CD4-positive, CD25-positive, alpha-beta regulatory T cell (primary cell): ENCODE data around the gene ATP8B1. TPM values are rescaled to one million over a fixed set of nuclear protein-coding genes. Genes with fewer than 3 reads are reported as not detected.
"Not testable (repeated sequence)": the region's sequence is repeated elsewhere in the genome, so short reads cannot be mapped to it uniquely, and the experiment has no call there.

ENCODE experiments used
- ATAC-seq, 2 donors: fragments of 150-1000 bp; cut with Tn5 transposase; one replicate each; pipeline ENCODE4 v1.10.0; 2021; ENCODE audit warnings: low read depth in 2 of 2, moderate number of reproducible peaks in 2 of 2, moderate library complexity in 1 of 2
- DNase-seq, 3 donors: peaks; one replicate each; pipeline versions ENCODE4 v3.0.0 to v3.0.0-alpha.2; 2012 to 2022; ENCODE audit warnings: mixed read lengths in 1 of 3
- H3K27ac ChIP-seq: one replicate; pipeline ENCODE4 v1.7.0; 2013; ENCODE audit warnings: mild to moderate bottlenecking, low read length; ENCODE audit not compliant: insufficient read depth, poor library complexity, severe bottlenecking
- H3K27me3 ChIP-seq: one replicate; pipeline ENCODE4 v1.7.0; 2013; ENCODE audit warnings: low read length; ENCODE audit not compliant: control insufficient read depth, insufficient read depth
- H3K36me3 ChIP-seq: one replicate; pipeline ENCODE4 v1.7.0; 2013; ENCODE audit warnings: mild to moderate bottlenecking, low read length, moderate library complexity; ENCODE audit not compliant: control insufficient read depth, insufficient read depth
- H3K4me1 ChIP-seq: 2 replicates; pipeline ENCODE4 v1.7.0; 2013; ENCODE audit warnings: mild to moderate bottlenecking, low read length; ENCODE audit not compliant: insufficient read depth, control insufficient read depth, poor library complexity, severe bottlenecking
- H3K4me3 ChIP-seq: one replicate; pipeline ENCODE4 v1.7.0; 2013; ENCODE audit warnings: low read depth, mild to moderate bottlenecking, low read length, moderate library complexity
- H3K9me3 ChIP-seq, 2 experiments: 1 replicate in 1 of 2; 2 replicates in 1 of 2; pipeline ENCODE4 v1.7.0; 2013; ENCODE audit warnings: low read length in 2 of 2, mild to moderate bottlenecking in 1 of 2, moderate library complexity in 1 of 2; ENCODE audit not compliant: control insufficient read depth in 2 of 2
- H3K27ac Mint-ChIP-seq, 3 donors: one replicate each; pipeline ENCODE4 v1.8.0; 2020 to 2022; ENCODE audit warnings: mild to moderate bottlenecking in 3 of 3, mixed read lengths in 3 of 3, moderate library complexity in 2 of 3
- H3K27me3 Mint-ChIP-seq: one replicate; pipeline ENCODE4 v1.8.0; 2022; ENCODE audit warnings: mild to moderate bottlenecking, mixed read lengths
- H3K36me3 Mint-ChIP-seq: one replicate; pipeline ENCODE4 v1.8.0; 2020; ENCODE audit warnings: mixed read lengths
- H3K4me1 Mint-ChIP-seq, 4 donors: one replicate each; pipeline ENCODE4 v1.8.0; 2020 to 2022; ENCODE audit warnings: mixed read lengths in 4 of 4, mild to moderate bottlenecking in 1 of 4
- H3K4me3 Mint-ChIP-seq, 4 donors: one replicate each; pipeline ENCODE4 v1.8.0; 2020 to 2022; ENCODE audit warnings: mild to moderate bottlenecking in 4 of 4, mixed read lengths in 4 of 4, moderate library complexity in 3 of 4
- H3K9me3 Mint-ChIP-seq, 7 donors: one replicate each; pipeline ENCODE4 v1.8.0; 2020 to 2022; ENCODE audit warnings: mixed read lengths in 7 of 7, mild to moderate bottlenecking in 3 of 7, moderate library complexity in 2 of 7
- polyA plus RNA-seq, 4 donors: library from polyadenylated mRNA; unstranded; fragments of 300-500 nt; fragmentation: Illumina TruSeq; gene quantifications; one replicate each; pipeline ENCODE4 v1.2.3, GENCODE V29; 2021
- total RNA-seq: library from RNA; stranded (reverse); gene quantifications from one replicate; pipeline ENCODE4 v1.2.3, GENCODE V29; 2022

Gene ATP8B1
- total RNA-seq = not detected
- under 1 TPM in 1 of 4 donors, not detected in 3; 0.20 TPM for polyA plus RNA-seq

- peaks cover 0 to 22% (median under 1%) of the 10 kb centered on the region in 4 donors for H3K4me1 Mint-ChIP-seq
- H3K27me3 Mint-ChIP-seq = peaks cover 73% of the 10 kb centered on the region
- H3K27ac Mint-ChIP-seq = no peak within 1 kb of the TSS
- no peak for DNase-seq
- H3K27me3 ChIP-seq = peaks cover 14% of the 10 kb centered on the region
- no peaks in the 10 kb centered on the region for H3K36me3 ChIP-seq
- peak within 1 kb of the TSS in 2 of 4 donors; percentile 13 to 56 for H3K4me3 Mint-ChIP-seq
- ATAC-seq = no peak
- peaks cover 10% of the 10 kb centered on the region for H3K4me1 ChIP-seq
- no peak within 1 kb of the TSS for H3K4me3 ChIP-seq
- no peaks in the 10 kb centered on the region for H3K36me3 Mint-ChIP-seq
- H3K9me3 Mint-ChIP-seq = peaks cover 0 to 2% (median 0%) of the 10 kb centered on the region in 7 donors
- H3K27ac ChIP-seq = no peak within 1 kb of the TSS
- H3K9me3 ChIP-seq = no peaks in the 10 kb centered on the region
Measured at GRCh38 chr18:57803103-57803969, at the start of gene ATP8B1. ATP8B1 (minus strand) TSS chr18:57803315; CDS start chr18:57731807, 71,508 bp downstream.

- Mint-ChIP-seq H3K4me3 (no peak overlapping the region), H3K4me1 (no peaks in the 10 kb centered on the region), H3K36me3 (no peaks in the 10 kb centered on the region), H3K9me3 (no peaks in the 10 kb centered on the region), H3K27me3 (peaks cover 14% of the 10 kb centered on the region), H3K27ac (no peak overlapping the region)
- ATAC-seq = no peak
- Histone ChIP-seq H3K4me3 (no peak overlapping the region), H3K9me3 (no peaks in the 10 kb centered on the region), H3K4me1 (no peaks in the 10 kb centered on the region), H3K27ac (no peak overlapping the region), H3K27me3 (no peaks in the 10 kb centered on the region), H3K36me3 (no peaks in the 10 kb centered on the region)
- no peak for DNase-seq
Measured at GRCh38 chr18:57850063-57850462, 46.9 kb upstream of the ATP8B1 start.

GRCh38 chr18:57848374-57848773, 45.3 kb upstream of the ATP8B1 start:
- not testable (repeated sequence) for H3K36me3 Mint-ChIP-seq, H3K27ac Mint-ChIP-seq, H3K4me3 ChIP-seq, H3K4me1 ChIP-seq, DNase-seq, H3K36me3 ChIP-seq, ATAC-seq, H3K27ac ChIP-seq, H3K9me3 Mint-ChIP-seq, H3K4me3 Mint-ChIP-seq, H3K4me1 Mint-ChIP-seq, H3K9me3 ChIP-seq, H3K27me3 ChIP-seq
- peaks cover 14% of the 10 kb centered on the region for H3K27me3 Mint-ChIP-seq

DNA sequence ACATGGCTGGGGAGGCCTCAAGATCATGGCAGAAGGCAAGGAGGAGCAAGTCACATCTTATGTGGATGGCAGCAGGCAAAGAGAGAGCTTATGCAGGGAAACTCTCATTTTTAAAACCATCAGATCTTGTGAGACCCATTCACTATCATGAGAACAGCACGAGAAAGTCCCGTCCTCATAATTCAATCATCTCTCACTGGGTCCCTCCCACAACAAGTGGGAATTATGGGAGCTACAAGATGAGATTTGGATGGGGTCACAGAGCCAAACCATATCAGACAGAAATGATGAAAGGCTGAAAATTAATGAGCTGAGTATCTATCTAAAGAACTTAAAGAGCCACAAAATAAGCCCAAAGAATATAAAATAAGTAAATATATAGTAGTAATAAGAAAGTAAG, 44.3 kb upstream of the ATP8B1 start:
- not testable (repeated sequence) for H3K27ac ChIP-seq

DNA sequence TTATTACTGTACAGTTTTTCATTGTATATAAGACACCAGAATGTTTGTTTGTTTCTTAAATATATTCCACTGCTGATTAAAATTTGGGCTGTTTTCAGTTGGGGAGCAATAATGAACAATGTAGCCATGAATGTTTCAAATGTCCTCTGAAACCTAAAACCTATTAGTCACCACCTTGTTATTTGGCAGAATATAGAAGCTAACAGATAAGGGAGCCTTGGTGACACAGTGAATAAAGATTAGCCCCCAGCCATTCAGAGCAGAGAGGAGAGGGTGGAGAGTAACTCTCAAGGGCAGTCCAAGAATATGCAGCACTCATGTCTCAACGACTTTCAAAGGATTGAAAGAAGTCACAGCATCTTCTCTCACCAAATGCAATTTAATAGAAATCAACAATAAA, 43.1 kb upstream of the ATP8B1 start:
- Mint-ChIP-seq H3K27ac (no peak overlapping the region), H3K4me3 (no peak overlapping the region), H3K36me3 (no peaks in the 10 kb centered on the region), H3K9me3 (no peaks in the 10 kb centered on the region), H3K27me3 (peaks cover 14% of the 10 kb centered on the region), H3K4me1 (peaks cover 0 to 2% (median 0%) of the 10 kb centered on the region in 4 donors)
- peaks cover 2% of the 10 kb centered on the region for H3K27me3 ChIP-seq
- H3K9me3 ChIP-seq = no peaks in the 10 kb centered on the region
- DNase-seq (no peak), ATAC-seq (no peak)
- H3K36me3 ChIP-seq = no peaks in the 10 kb centered on the region
- no peak overlapping the region for H3K4me3 ChIP-seq
- no peak overlapping the region for H3K27ac ChIP-seq
- H3K4me1 ChIP-seq = no peaks in the 10 kb centered on the region

More for the DNA sequence above, 44.3 kb upstream of the ATP8B1 start:
- H3K9me3 Mint-ChIP-seq, H3K4me3 Mint-ChIP-seq, ATAC-seq, DNase-seq, H3K4me3 ChIP-seq, H3K4me1 Mint-ChIP-seq, H3K36me3 ChIP-seq, H3K4me1 ChIP-seq, H3K9me3 ChIP-seq, H3K27me3 ChIP-seq, H3K36me3 Mint-ChIP-seq, H3K27ac Mint-ChIP-seq: not testable (repeated sequence)
- H3K27me3 Mint-ChIP-seq = peaks cover 14% of the 10 kb centered on the region

- Mint-ChIP-seq H3K27ac (no peak overlapping the region), H3K36me3 (no peaks in the 10 kb centered on the region), H3K27me3 (peaks cover 14% of the 10 kb centered on the region), H3K4me3 (no peak overlapping the region), H3K9me3 (no peaks in the 10 kb centered on the region), H3K4me1 (peaks cover 0 to 2% (median 0%) of the 10 kb centered on the region in 4 donors)
- Histone ChIP-seq H3K4me3 (no peak overlapping the region), H3K36me3 (no peaks in the 10 kb centered on the region), H3K27ac (no peak overlapping the region), H3K27me3 (peaks cover 2% of the 10 kb centered on the region), H3K9me3 (no peaks in the 10 kb centered on the region), H3K4me1 (no peaks in the 10 kb centered on the region)
- DNase-seq (no peak), ATAC-seq (no peak)
Measured at GRCh38 chr18:57845605-57846074, 42.5 kb upstream of the ATP8B1 start.

- H3K9me3 Mint-ChIP-seq = no peaks in the 10 kb centered on the region
- Histone ChIP-seq H3K27me3 (peaks cover 2% of the 10 kb centered on the region), H3K4me3 (no peak overlapping the region), H3K36me3 (no peaks in the 10 kb centered on the region), H3K9me3 (no peaks in the 10 kb centered on the region), H3K4me1 (no peaks in the 10 kb centered on the region), H3K27ac (no peak overlapping the region)
- peaks cover 0 to 2% (median 0%) of the 10 kb centered on the region in 4 donors for H3K4me1 Mint-ChIP-seq
- H3K4me3 Mint-ChIP-seq = no peak overlapping the region
- H3K27me3 Mint-ChIP-seq = peaks cover 7% of the 10 kb centered on the region
- no peak for ATAC-seq
- no peak for DNase-seq
- no peak overlapping the region for H3K27ac Mint-ChIP-seq
- H3K36me3 Mint-ChIP-seq = no peaks in the 10 kb centered on the region
Measured at GRCh38 chr18:57844319-57844718, 41.2 kb upstream of the ATP8B1 start.

DNA sequence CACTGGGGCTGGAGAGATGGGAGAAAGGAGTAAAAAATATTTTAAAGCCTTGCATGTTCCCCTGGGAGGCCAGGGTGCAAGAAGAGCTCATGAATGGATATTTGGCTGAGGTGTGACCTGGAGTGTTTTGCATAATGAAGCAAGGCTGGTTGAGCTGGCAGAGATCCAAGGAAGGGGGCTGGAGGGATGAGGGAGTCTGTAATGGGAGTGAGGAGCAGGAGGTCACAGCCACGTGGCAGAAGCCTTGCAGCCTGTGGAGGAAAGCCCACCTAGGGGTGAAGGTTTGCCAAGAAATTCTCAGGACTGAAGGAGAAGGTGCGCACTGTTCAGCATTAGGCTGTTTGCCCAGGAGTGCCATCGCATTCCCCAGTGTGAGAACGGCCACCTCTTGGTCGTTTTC, 40.3 kb upstream of the ATP8B1 start:
- no peak overlapping the region for H3K4me3 Mint-ChIP-seq
- H3K36me3 Mint-ChIP-seq = no peaks in the 10 kb centered on the region
- Histone ChIP-seq H3K36me3 (no peaks in the 10 kb centered on the region), H3K27ac (no peak overlapping the region), H3K4me3 (no peak overlapping the region), H3K4me1 (no peaks in the 10 kb centered on the region), H3K9me3 (no peaks in the 10 kb centered on the region), H3K27me3 (peaks cover 2% of the 10 kb centered on the region)
- no peaks in the 10 kb centered on the region for H3K9me3 Mint-ChIP-seq
- H3K27ac Mint-ChIP-seq = no peak overlapping the region
- DNase-seq (no peak), ATAC-seq (no peak)
- peaks cover 0 to 2% (median 0%) of the 10 kb centered on the region in 4 donors for H3K4me1 Mint-ChIP-seq
- no peaks in the 10 kb centered on the region for H3K27me3 Mint-ChIP-seq
